Suprapubic skin (tissue), 4 donors: Measurements from ENCODE around the gene SIX3. TPM values are rescaled to one million over a fixed set of nuclear protein-coding genes. Genes with fewer than 3 reads are reported as not detected.

Source experiments
- DNase-seq, 2 donors: peaks; one replicate each; pipeline ENCODE4 v3.0.0-alpha.2; 2019; ENCODE audit warnings: low spot score in 2 of 2
- H3K27ac ChIP-seq: fragments of 200-600 bp; sonication (generic); one replicate; pipeline ENCODE4 v1.5.1; 2019
- H3K27me3 ChIP-seq: fragments of 200-600 bp; sonication (generic); one replicate; pipeline ENCODE4 v1.5.1; 2019
- H3K36me3 ChIP-seq: fragments of 200-600 bp; sonication (generic); one replicate; pipeline ENCODE4 v1.5.1; 2019
- H3K4me1 ChIP-seq: fragments of 200-600 bp; sonication (generic); one replicate; pipeline ENCODE4 v1.5.1; 2019
- H3K4me3 ChIP-seq: fragments of 200-600 bp; sonication (generic); one replicate; pipeline ENCODE4 v1.5.1; 2019; ENCODE audit warnings: mild to moderate bottlenecking
- H3K9me3 ChIP-seq: fragments of 200-600 bp; sonication (generic); one replicate; pipeline ENCODE4 v1.5.1; 2019
- EP300 ChIP-seq: sonication (generic); formaldehyde crosslinking; IDR thresholded peaks from one replicate; pipeline ENCODE4 v1.6.1; 2017; ENCODE audit warnings: antibody characterized with exemption
- POLR2A ChIP-seq, 2 donors: fragments of 450-650 bp; IDR thresholded peaks; one replicate each; pipeline ENCODE4 v1.6.1; 2017; ENCODE audit warnings: antibody characterized with exemption in 2 of 2, mild to moderate bottlenecking in 2 of 2, moderate library complexity in 2 of 2
- POLR2AphosphoS5 ChIP-seq, 3 donors: sonication (generic); formaldehyde crosslinking; IDR thresholded peaks; one replicate each; pipeline ENCODE4 v1.6.1; 2017; ENCODE audit warnings: antibody characterized with exemption in 3 of 3
- WGBS: methylation state at CpG from one replicate; pipeline ENCODE4 v1.1.5; 2018; 5-methylcytosine and 5-hydroxymethylcytosine counted together
- total RNA-seq, 4 donors: library from RNA; depleted of rRNA; stranded (reverse); fragments of >200 nt; gene quantifications; one replicate each; pipeline ENCODE4 v1.1.0, GENCODE V29; 2016
- TF ChIP-seq, protein P1 (sequence below), 2 donors: fragments of 200-600 bp in 1 of 2; fragments of 450-650 bp in 1 of 2; sonication (generic) in 1 of 2; IDR thresholded peaks; one replicate each; pipeline ENCODE4 v1.5.1; 2016 to 2019; ENCODE audit warnings: antibody characterized with exemption in 2 of 2, mild to moderate bottlenecking in 1 of 2, moderate library complexity in 1 of 2

The SIX3 gene
- total RNA-seq, 4 donors from 2014 or later: 0.38 TPM; not detected in 3

DNA sequence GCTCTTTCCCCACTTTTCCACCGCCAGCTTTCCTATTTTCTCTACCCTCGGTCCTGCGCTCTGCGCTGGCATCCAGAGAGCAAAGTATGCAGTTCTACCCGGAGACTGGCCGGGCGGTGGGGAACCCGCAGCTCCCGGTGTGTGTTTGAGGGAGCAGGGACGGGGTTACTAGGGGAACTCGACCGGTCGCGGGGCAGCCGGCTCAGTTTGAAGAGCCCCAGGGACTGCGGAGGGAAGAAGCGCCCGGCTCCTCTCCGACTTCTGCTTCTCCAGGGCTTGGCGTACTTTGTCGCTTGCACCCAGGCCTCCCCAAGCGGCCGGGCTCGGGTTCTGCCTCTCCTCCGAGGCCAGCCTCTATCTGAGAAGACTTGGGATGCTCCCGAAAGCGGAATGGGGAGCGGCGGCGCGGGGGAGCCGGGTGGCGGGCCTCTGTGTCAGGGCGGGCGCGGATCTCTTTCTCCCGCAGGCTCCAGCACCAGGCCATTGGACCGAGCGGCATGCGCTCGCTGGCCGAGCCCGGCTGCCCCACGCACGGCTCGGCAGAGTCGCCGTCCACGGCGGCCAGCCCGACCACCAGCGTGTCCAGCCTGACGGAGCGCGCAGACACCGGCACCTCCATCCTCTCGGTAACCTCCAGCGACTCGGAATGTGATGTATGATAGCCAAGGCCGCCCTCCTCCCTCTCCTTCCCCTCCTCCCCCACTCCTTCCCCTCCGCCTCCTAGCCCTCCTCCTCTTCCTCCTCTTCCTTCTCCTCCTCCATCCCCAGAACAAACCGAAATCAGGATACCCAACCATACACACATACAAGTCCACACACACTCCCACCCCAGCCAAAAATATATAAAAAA is 2.8 kb downstream of the SIX3 start:
- 16% methylated on average over 21 of the region's 62 CpGs for WGBS
- Histone ChIP-seq H3K9me3 (no peaks in the 10 kb centered on the region), H3K4me3 (peak overlapping the region; percentile 23), H3K27ac (no peak overlapping the region), H3K27me3 (peaks cover 97% of the 10 kb centered on the region), H3K36me3 (no peaks in the 10 kb centered on the region), H3K4me1 (peaks cover 40% of the 10 kb centered on the region)
- no peak for DNase-seq
- TF ChIP-seq POLR2A (IDR thresholded peaks at IDR 0.05): no peak
- TF ChIP-seq, protein P1, sequence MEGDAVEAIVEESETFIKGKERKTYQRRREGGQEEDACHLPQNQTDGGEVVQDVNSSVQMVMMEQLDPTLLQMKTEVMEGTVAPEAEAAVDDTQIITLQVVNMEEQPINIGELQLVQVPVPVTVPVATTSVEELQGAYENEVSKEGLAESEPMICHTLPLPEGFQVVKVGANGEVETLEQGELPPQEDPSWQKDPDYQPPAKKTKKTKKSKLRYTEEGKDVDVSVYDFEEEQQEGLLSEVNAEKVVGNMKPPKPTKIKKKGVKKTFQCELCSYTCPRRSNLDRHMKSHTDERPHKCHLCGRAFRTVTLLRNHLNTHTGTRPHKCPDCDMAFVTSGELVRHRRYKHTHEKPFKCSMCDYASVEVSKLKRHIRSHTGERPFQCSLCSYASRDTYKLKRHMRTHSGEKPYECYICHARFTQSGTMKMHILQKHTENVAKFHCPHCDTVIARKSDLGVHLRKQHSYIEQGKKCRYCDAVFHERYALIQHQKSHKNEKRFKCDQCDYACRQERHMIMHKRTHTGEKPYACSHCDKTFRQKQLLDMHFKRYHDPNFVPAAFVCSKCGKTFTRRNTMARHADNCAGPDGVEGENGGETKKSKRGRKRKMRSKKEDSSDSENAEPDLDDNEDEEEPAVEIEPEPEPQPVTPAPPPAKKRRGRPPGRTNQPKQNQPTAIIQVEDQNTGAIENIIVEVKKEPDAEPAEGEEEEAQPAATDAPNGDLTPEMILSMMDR (IDR thresholded peaks at IDR 0.05): no peak
- no peak for TF ChIP-seq POLR2AphosphoS5 (IDR thresholded peaks at IDR 0.05)
- TF ChIP-seq EP300: no peak

DNA sequence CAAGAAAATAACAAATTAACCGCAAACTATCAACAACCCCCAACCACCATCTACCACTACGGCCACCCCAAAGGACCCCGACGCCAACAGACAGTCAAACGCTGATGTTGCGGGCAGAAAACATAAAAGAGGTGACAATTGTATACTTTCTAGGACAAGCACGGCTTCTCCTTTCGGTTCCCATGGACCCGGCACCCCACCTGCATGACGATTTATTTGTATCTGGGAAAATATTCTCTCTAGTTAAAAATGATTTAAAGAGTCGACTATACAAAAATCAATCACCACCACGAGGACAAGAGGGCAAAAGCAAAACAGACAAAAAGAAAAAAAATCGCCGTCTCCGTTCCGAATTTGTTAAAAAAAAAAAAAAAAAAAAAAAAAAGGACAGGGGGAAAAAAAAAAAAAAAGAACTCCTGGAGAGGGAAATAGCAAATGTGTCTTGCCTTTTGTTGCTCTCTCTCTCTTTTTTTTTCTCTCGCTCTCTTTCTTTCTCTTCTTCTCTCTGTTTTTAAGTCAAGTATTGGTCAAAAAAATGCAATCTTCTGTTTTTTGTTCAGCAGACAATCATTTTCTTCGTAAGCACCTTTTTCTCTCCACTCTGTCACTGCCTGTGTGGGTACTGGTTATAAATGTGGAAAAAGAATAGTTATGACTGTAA is 3.6 kb downstream of the SIX3 start:
- Histone ChIP-seq H3K36me3 (no peaks in the 10 kb centered on the region), H3K9me3 (no peaks in the 10 kb centered on the region), H3K4me1 (peaks cover 45% of the 10 kb centered on the region), H3K27ac (no peak overlapping the region), H3K27me3 (peaks cover 97% of the 10 kb centered on the region), H3K4me3 (peak overlapping the region; percentile 23)
- TF ChIP-seq, protein P1 (IDR thresholded peaks at IDR 0.05): no peak
- no peak for DNase-seq
- 27% methylated on average over 18 of the region's 18 CpGs for WGBS

DNA sequence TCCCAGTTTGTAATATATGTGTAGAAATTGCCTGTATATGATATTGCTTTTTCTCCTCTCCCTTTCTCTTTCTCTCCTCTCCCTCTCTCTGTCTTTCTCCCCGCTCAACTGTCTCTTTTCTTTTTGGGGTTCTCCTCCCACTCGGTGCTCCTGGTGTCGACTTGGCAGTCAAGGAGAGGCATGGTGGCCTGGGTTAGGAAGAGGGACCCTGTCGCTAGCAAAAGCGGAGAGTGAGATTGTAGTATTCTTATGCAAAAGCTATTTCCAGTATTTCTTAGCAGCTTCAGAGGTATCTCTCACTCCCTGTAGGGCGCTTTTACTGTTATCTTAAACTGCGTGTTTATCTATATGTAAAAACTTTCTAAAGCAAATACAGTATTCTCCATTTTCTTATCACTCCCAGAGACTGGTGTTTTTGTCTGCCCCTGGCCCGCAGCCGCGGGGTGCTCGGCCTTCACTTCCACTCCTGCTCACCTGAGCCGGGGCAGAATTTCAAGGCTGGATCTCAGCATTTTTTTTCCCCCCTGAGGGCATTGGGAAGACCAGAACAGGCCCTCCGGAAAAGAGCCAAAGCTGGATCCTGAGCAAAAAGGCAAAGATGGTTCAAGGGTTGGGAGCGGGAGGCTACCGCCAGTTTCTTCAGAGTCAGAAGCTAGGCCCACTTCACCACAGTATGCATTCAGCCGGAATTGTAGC is 4.3 kb downstream of the SIX3 start:
- H3K36me3 ChIP-seq: no peaks in the 10 kb centered on the region
- WGBS: 78% methylated on average over 16 of the region's 16 CpGs

DNA sequence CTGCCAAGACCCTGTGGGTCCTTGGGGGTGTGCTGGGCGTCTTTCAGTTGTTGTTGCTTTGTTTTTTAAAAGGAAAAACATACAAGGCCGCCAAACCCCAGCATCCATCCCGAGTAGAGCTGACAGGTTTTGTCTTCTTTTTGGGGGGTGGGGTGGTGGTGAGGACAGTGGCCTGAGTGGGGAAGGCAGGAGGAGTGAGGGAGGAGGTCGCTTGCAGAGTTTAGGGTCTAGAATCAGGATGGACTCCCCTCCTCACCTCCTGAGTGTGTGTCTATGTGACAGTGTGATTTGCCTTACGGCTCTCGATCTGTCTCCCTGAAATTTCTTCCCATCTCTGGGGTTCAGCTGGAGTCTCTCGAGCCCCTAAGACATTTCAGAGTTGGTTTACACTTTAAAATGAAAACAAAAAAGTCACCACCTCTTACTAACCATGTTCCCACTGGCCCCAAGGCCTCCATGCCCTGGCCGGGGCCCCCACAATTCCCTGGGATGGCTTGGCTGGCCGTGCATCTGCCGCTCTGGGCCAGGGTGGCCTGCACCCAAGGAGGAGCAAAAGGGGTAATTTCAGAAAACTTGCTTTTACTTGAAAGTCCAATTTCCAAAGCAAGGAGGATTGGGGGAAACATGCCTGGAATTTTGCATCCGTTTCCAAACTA is 5.0 kb downstream of the SIX3 start:
- Histone ChIP-seq H3K4me1 (peaks cover 40% of the 10 kb centered on the region), H3K36me3 (no peaks in the 10 kb centered on the region), H3K4me3 (no peak overlapping the region), H3K27me3 (peaks cover 96% of the 10 kb centered on the region), H3K27ac (no peak overlapping the region), H3K9me3 (no peaks in the 10 kb centered on the region)
- WGBS: 89% methylated on average over 11 of the region's 11 CpGs
- no peak for DNase-seq
- TF ChIP-seq EP300: no peak

More for the DNA sequence above, 4.3 kb downstream of the SIX3 start:
- no peak for TF ChIP-seq POLR2A (IDR thresholded peaks at IDR 0.05)
- TF ChIP-seq, protein P1 (IDR thresholded peaks at IDR 0.05): no peak
- no peak for TF ChIP-seq EP300
- no peak for TF ChIP-seq POLR2AphosphoS5 (IDR thresholded peaks at IDR 0.05)
- Histone ChIP-seq H3K4me3 (no peak overlapping the region), H3K27ac (no peak overlapping the region), H3K27me3 (peaks cover 96% of the 10 kb centered on the region), H3K9me3 (no peaks in the 10 kb centered on the region), H3K4me1 (peaks cover 46% of the 10 kb centered on the region)
- no peak for DNase-seq

DNA sequence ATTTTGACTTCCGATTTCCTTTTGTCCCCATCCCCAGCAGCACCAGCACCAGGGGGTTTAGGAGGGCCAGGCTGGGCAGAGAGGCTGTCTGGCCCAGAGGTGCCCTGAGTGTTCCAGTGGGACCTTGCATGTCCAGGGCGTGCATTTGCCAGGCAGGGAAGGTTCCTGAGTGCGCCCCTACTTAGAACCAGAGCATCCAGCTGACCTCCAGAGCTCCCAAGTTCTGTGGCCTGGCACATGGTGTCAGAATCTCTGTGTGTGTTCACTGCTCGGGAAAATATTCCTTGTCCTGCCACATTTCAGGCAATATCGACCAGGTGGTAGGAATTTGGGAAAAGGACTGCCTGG is 5.5 kb downstream of the SIX3 start:
- Histone ChIP-seq H3K27ac (no peak overlapping the region), H3K9me3 (no peaks in the 10 kb centered on the region), H3K27me3 (peaks cover 96% of the 10 kb centered on the region), H3K36me3 (no peaks in the 10 kb centered on the region), H3K4me1 (peaks cover 39% of the 10 kb centered on the region), H3K4me3 (no peak overlapping the region)
- no peak for DNase-seq
- TF ChIP-seq POLR2A (IDR thresholded peaks at IDR 0.05): no peak
- no peak for TF ChIP-seq POLR2AphosphoS5 (IDR thresholded peaks at IDR 0.05)
- TF ChIP-seq, protein P1 (IDR thresholded peaks at IDR 0.05): no peak
- TF ChIP-seq EP300: no peak
- 95% methylated on average over 4 of the region's 5 CpGs for WGBS
